Vagina (tissue), 2 donors: ENCODE data around the gene ARHGEF16.

Source experiments
- POLR2A ChIP-seq, 2 donors: fragments of 450-650 bp; IDR thresholded peaks; one replicate each; pipeline ENCODE4 v1.6.1; 2017; ENCODE audit warnings: antibody characterized with exemption in 2 of 2, mild to moderate bottlenecking in 2 of 2, moderate library complexity in 2 of 2
- POLR2AphosphoS5 ChIP-seq, 2 donors: sonication (generic); formaldehyde crosslinking; IDR thresholded peaks; one replicate each; pipeline ENCODE4 v1.9.0; 2017; ENCODE audit warnings: antibody characterized with exemption in 2 of 2, mild to moderate bottlenecking in 2 of 2, low read depth in 1 of 2; ENCODE audit not compliant: insufficient read depth in 1 of 2

DNA sequence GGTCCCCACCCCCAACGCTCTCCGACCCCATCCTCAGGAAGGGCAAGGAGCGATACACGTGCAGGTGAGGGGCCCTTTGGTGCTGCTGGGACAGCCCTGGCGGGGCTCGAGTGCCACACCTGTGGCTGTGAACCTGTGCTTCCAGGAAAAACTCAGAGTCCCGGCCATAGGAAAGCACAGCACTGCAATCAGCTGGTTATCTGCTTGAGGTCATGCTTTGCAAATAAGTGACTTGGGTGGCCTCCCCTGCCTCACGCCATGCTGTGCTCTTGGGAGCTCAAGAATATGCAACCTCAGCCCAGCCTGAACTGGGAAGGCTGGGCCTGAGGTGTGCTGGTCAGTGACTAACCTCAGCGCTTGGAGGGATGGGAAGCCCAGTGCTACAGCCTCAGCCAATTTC is 36.5 kb upstream of the ARHGEF16 start:
- no peak for TF ChIP-seq POLR2AphosphoS5 (IDR thresholded peaks at IDR 0.05; ENCODE audit: insufficient read depth in 1 of 2, low read depth in 1 of 2)
- no peak for TF ChIP-seq POLR2A (IDR thresholded peaks at IDR 0.05)
